Measurements from ENCODE around the gene ANKRD52. TPM values are rescaled to one million over a fixed set of nuclear protein-coding genes. Genes with fewer than 3 reads are reported as not detected.

Gene ANKRD52
- total and polyA plus RNA-seq, 2 of the 8 experiments (the other 6 are each of a cell fraction or from before 2014, with no cell fraction given): 14.0 to 36.3 TPM

DNA sequence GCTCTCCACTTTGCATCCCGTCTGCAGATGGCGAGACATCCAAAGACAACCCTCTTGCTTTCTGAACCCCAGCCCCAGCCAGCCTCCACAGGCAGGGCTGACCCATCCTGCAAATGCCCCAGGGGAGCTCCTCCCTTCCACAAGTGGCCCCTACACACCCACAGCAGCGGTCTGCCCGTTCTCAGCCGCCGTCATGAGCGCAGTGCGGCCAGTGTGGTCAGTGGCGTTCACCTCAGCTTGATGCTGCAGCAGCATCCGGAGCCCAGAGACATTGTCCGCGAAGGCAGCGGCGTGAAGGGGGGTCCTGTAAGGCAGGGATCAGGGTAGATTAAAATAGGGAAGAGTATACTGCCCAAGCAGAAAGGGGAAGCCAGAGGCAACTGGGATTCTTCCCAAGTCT lies 13.7 kb downstream of the ANKRD52 start (continued):
- TF ChIP-seq, protein P1, sequence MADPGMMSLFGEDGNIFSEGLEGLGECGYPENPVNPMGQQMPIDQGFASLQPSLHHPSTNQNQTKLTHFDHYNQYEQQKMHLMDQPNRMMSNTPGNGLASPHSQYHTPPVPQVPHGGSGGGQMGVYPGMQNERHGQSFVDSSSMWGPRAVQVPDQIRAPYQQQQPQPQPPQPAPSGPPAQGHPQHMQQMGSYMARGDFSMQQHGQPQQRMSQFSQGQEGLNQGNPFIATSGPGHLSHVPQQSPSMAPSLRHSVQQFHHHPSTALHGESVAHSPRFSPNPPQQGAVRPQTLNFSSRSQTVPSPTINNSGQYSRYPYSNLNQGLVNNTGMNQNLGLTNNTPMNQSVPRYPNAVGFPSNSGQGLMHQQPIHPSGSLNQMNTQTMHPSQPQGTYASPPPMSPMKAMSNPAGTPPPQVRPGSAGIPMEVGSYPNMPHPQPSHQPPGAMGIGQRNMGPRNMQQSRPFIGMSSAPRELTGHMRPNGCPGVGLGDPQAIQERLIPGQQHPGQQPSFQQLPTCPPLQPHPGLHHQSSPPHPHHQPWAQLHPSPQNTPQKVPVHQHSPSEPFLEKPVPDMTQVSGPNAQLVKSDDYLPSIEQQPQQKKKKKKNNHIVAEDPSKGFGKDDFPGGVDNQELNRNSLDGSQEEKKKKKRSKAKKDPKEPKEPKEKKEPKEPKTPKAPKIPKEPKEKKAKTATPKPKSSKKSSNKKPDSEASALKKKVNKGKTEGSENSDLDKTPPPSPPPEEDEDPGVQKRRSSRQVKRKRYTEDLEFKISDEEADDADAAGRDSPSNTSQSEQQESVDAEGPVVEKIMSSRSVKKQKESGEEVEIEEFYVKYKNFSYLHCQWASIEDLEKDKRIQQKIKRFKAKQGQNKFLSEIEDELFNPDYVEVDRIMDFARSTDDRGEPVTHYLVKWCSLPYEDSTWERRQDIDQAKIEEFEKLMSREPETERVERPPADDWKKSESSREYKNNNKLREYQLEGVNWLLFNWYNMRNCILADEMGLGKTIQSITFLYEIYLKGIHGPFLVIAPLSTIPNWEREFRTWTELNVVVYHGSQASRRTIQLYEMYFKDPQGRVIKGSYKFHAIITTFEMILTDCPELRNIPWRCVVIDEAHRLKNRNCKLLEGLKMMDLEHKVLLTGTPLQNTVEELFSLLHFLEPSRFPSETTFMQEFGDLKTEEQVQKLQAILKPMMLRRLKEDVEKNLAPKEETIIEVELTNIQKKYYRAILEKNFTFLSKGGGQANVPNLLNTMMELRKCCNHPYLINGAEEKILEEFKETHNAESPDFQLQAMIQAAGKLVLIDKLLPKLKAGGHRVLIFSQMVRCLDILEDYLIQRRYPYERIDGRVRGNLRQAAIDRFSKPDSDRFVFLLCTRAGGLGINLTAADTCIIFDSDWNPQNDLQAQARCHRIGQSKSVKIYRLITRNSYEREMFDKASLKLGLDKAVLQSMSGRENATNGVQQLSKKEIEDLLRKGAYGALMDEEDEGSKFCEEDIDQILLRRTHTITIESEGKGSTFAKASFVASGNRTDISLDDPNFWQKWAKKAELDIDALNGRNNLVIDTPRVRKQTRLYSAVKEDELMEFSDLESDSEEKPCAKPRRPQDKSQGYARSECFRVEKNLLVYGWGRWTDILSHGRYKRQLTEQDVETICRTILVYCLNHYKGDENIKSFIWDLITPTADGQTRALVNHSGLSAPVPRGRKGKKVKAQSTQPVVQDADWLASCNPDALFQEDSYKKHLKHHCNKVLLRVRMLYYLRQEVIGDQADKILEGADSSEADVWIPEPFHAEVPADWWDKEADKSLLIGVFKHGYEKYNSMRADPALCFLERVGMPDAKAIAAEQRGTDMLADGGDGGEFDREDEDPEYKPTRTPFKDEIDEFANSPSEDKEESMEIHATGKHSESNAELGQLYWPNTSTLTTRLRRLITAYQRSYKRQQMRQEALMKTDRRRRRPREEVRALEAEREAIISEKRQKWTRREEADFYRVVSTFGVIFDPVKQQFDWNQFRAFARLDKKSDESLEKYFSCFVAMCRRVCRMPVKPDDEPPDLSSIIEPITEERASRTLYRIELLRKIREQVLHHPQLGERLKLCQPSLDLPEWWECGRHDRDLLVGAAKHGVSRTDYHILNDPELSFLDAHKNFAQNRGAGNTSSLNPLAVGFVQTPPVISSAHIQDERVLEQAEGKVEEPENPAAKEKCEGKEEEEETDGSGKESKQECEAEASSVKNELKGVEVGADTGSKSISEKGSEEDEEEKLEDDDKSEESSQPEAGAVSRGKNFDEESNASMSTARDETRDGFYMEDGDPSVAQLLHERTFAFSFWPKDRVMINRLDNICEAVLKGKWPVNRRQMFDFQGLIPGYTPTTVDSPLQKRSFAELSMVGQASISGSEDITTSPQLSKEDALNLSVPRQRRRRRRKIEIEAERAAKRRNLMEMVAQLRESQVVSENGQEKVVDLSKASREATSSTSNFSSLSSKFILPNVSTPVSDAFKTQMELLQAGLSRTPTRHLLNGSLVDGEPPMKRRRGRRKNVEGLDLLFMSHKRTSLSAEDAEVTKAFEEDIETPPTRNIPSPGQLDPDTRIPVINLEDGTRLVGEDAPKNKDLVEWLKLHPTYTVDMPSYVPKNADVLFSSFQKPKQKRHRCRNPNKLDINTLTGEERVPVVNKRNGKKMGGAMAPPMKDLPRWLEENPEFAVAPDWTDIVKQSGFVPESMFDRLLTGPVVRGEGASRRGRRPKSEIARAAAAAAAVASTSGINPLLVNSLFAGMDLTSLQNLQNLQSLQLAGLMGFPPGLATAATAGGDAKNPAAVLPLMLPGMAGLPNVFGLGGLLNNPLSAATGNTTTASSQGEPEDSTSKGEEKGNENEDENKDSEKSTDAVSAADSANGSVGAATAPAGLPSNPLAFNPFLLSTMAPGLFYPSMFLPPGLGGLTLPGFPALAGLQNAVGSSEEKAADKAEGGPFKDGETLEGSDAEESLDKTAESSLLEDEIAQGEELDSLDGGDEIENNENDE (IDR thresholded peaks at IDR 0.05; ENCODE audit: insufficient replicate concordance, low read length): no peak
- TF ChIP-seq SAP30 (IDR thresholded peaks at IDR 0.05; ENCODE audit: insufficient read depth, insufficient replicate concordance, low read length) (no peak), CHD2 (IDR thresholded peaks at IDR 0.05; ENCODE audit: low read length) (no peak), RAD21 (IDR thresholded peaks at IDR 0.05 in 1 of 2, conservative IDR thresholded peaks at IDR 0.05 in 1 of 2; ENCODE audit: low read depth in 2 of 2, low read length in 2 of 2) (no peak), CBX8 (IDR thresholded peaks at IDR 0.05; ENCODE audit: borderline replicate concordance, low read depth, low read length) (no peak)

Data from H1 (cell line).